SJSA1 (cell line): Measurements from ENCODE around the gene LVRN. TPM values are rescaled to one million over a fixed set of nuclear protein-coding genes. Genes with fewer than 3 reads are reported as not detected.
"Not testable (repeated sequence)": the region's sequence is repeated elsewhere in the genome, so short reads cannot be mapped to it uniquely, and the experiment has no call there.

Source experiments
- DNase-seq, 2 experiments: peaks; one replicate each; pipeline ENCODE4 v3.0.0-alpha.2; 2015 to 2020; ENCODE audit warnings: low spot score in 2 of 2, low read depth in 1 of 2
- H3K27ac ChIP-seq: fragments of 250-450 bp; sonication (Bioruptor Pico); 2 replicates; pipeline ENCODE4 v1.5.1; 2020; ENCODE audit warnings: mild to moderate bottlenecking, moderate library complexity
- H3K27me3 ChIP-seq: fragments of 250-450 bp; sonication (Bioruptor Pico); replicated peaks from 2 replicates; pipeline ENCODE4 v1.5.1; 2020; ENCODE audit warnings: mild to moderate bottlenecking, moderate library complexity
- H3K36me3 ChIP-seq: fragments of 250-450 bp; sonication (Bioruptor Pico); 2 replicates; pipeline ENCODE4 v1.5.1; 2020; ENCODE audit warnings: mild to moderate bottlenecking
- H3K4me1 ChIP-seq: fragments of 250-450 bp; sonication (Bioruptor Pico); replicated peaks from 2 replicates; pipeline ENCODE4 v1.6.1; 2021; ENCODE audit warnings: mild to moderate bottlenecking
- H3K4me3 ChIP-seq: fragments of 250-450 bp; sonication (Bioruptor Pico); 2 replicates; pipeline ENCODE4 v1.5.1; 2020; ENCODE audit warnings: mild to moderate bottlenecking
- H3K9me3 ChIP-seq: fragments of 250-450 bp; sonication (Bioruptor Pico); replicated peaks from 2 replicates; pipeline ENCODE4 v1.5.1; 2020; ENCODE audit warnings: mild to moderate bottlenecking
- total RNA-seq: library from RNA; depleted of rRNA; stranded (reverse); fragments of >200 nt; shearing (Covaris generic); gene quantifications from 2 replicates; pipeline ENCODE4 v1.2.3, GENCODE V29; 2014; rRNA removed

Gene LVRN
- 0.74 TPM in 1 of 2 replicates, not detected in the other for total RNA-seq

DNA sequence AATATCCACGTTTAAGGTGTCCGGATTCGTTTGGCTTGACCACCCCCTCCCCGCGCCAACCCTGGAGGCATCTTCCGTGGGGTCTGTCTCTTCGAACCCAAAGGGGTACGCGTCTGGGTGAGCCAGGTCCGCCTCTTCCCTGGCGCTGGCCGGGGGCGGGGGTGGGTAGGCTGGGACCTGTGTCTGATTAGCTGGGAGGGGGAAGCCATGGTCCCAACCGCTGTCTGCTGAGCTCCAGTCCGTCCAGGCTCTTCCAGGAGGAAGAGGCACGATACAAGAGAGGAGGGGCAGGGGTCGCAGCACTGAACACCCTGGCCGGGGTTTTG, at the start of gene LVRN:
TSS of gene LVRN (plus strand) at position 237 of the 326 bp plus-strand sequence. CDS start 143 bp downstream, outside the sequence.
- no peak within 1 kb of the TSS for H3K27ac ChIP-seq
- no peaks in the 10 kb centered on the region for H3K9me3 ChIP-seq
- no peaks in the 10 kb centered on the region for H3K4me1 ChIP-seq
- H3K36me3 ChIP-seq, result no peaks in the 10 kb centered on the region
- H3K27me3 ChIP-seq, result no peaks in the 10 kb centered on the region
- H3K4me3 ChIP-seq, result no peak within 1 kb of the TSS
- DNase-seq, result no peak

- not testable (repeated sequence) for H3K4me3 ChIP-seq, H3K27ac ChIP-seq, DNase-seq, H3K27me3 ChIP-seq, H3K4me1 ChIP-seq, H3K36me3 ChIP-seq, H3K9me3 ChIP-seq
These were observed 48.5 kb upstream of the LVRN start for GRCh38 chr5:115913623-115914400.

- Histone ChIP-seq H3K4me1 (no peaks in the 10 kb centered on the region), H3K9me3 (no peaks in the 10 kb centered on the region), H3K27me3 (no peaks in the 10 kb centered on the region), H3K4me3 (no peak overlapping the region), H3K36me3 (peaks cover 3% of the 10 kb centered on the region; the same call in 1 of the 2 replicates), H3K27ac (no peak overlapping the region)
- DNase-seq, result no peak
These were observed 42.0 kb upstream of the LVRN start for GRCh38 chr5:115920171-115920725.

DNA sequence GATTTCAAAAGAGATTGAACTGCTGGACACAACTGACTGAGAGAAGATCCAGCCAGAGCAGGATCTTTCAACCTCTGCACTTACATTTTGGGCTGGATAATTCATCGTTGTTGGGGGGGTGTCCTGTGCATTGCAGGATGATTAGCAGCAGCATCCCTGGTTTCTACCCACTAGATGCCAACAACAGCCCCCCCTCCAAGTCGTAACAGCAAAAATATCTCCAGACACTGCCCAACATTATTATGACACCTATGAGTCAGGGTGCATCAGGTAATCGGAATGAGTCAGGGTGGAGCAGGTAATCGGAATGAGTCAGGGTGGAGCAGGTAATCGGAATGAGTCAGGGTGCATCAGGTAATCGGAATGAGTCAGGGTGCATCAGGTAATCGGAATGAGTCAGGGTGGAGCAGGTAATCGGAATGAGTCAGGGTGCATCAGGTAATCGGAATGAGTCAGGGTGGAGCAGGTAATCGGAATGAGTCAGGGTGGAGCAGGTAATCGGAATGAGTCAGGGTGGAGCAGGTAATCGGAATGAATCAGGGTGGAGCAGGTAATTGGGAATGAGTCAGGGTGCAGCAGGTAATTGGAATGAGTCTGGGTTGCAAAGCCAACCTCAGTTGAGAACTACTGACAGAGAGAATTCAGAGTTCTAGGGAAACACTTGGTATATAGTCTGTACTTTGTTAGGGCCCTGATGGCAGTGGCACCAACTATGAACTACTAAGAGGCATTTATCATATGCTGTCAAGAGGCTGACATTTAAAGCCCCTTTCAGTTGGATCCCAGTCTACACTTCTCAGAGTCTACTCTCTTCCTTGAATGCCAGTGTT, 33.5 kb upstream of the LVRN start:
- H3K27ac ChIP-seq, H3K36me3 ChIP-seq, H3K4me3 ChIP-seq, H3K27me3 ChIP-seq, DNase-seq, H3K9me3 ChIP-seq: not testable (repeated sequence)
- peaks cover 19% of the 10 kb centered on the region for H3K4me1 ChIP-seq

DNA sequence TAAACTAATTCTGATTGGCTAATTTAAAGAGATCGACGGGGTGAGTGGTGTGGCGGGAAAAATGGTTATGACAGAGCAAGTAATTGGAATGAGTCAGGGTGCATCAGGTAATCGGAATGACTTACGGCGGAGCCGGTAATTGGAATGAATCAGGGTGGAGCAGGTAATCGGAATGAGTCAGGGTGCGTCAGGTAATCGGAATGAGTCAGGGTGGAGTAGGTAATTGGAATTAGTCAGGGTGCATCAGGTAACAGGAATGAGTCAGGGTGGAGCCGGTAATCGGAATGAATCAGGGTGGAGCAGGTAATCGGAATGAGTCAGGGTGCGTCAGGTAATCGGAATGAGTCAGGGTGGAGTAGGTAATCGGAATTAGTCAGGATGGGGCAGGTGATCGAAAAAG, 32.1 kb upstream of the LVRN start:
- H3K27me3 ChIP-seq, H3K36me3 ChIP-seq, H3K9me3 ChIP-seq, H3K27ac ChIP-seq, DNase-seq, H3K4me3 ChIP-seq: not testable (repeated sequence)
- H3K4me1 ChIP-seq, result peaks cover 32% of the 10 kb centered on the region

GRCh38 chr5:115930630-115931337, 31.5 kb upstream of the LVRN start:
- Histone ChIP-seq H3K9me3 (no peaks in the 10 kb centered on the region; the same call in 1 of the 2 replicates), H3K27ac (no peak overlapping the region), H3K27me3 (no peaks in the 10 kb centered on the region), H3K4me1 (peaks cover 32% of the 10 kb centered on the region), H3K4me3 (no peak overlapping the region), H3K36me3 (no peaks in the 10 kb centered on the region; the same call in 1 of the 2 replicates)
- no peak for DNase-seq

DNA sequence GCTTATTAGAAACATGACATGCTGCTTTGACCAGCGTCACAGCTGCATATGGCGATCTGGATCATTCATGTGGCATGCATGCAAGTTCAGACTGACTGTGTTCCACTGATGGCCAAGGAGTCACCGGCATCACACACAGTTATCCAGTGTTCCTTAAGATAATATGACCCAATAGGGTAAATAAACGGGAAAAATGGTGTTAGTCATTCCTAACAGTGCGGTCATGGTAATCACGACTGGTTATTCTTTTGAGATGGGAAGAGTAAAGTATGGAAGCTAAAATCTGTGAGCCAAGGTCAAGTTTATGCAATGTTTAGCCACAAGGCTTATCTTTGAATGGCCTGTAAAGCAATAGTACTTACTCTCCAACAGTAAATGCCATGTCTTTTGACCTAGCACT, 29.3 kb upstream of the LVRN start:
- DNase-seq, result peak in 1 of 2 experiments; percentile 35
- no peaks in the 10 kb centered on the region for H3K27me3 ChIP-seq
- H3K9me3 ChIP-seq, result no peaks in the 10 kb centered on the region; the same call in 1 of the 2 replicates
- no peaks in the 10 kb centered on the region for H3K36me3 ChIP-seq
- H3K27ac ChIP-seq, result no peak overlapping the region
- H3K4me3 ChIP-seq, result no peak overlapping the region
- H3K4me1 ChIP-seq, result peaks cover 32% of the 10 kb centered on the region

DNA sequence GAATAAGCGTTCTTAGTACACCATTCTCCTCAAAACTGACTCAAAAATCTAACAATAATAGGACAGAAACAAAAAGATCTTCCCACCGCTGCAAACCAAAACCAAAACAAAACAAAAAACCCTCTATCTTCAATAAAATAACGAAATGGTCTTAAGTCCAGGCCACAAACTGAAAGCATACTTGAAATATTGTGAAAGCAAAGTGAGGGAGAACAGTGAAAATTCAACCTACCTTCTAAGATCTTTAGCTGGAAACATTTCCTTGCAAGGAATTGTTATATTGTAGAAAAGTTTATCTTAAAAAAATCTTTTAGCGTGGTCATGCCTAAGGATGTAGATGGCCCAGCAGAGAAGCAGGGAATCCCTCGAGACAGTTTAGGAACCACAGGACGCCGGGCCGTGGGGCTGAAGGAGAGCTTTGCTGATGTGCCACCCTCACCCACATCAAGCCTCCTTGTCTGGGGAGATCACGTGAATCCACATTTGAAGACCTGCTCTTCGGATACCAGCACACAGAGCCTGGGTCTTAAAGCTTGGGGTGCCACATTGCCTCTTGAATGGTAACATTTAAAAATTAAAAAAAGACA, 27.8 kb upstream of the LVRN start:
- H3K27me3 ChIP-seq, result no peaks in the 10 kb centered on the region
- H3K27ac ChIP-seq, result peak overlapping the region; percentile 74
- H3K36me3 ChIP-seq, result no peaks in the 10 kb centered on the region
- peak overlapping the region; percentile 26 for H3K4me3 ChIP-seq
- peaks cover 46% of the 10 kb centered on the region for H3K4me1 ChIP-seq
- DNase-seq, result peak; percentile 56 to 73
- H3K9me3 ChIP-seq, result no peaks in the 10 kb centered on the region; the same call in 1 of the 2 replicates

- Histone ChIP-seq H3K9me3 (no peaks in the 10 kb centered on the region; the same call in 1 of the 2 replicates), H3K27me3 (no peaks in the 10 kb centered on the region), H3K27ac (no peak overlapping the region), H3K36me3 (no peaks in the 10 kb centered on the region), H3K4me3 (no peak overlapping the region), H3K4me1 (peaks cover 57% of the 10 kb centered on the region)
- DNase-seq, result no peak
These were observed 26.2 kb upstream of the LVRN start for GRCh38 chr5:115936031-115936430.

- peaks cover 45% of the 10 kb centered on the region for H3K4me1 ChIP-seq
- no peaks in the 10 kb centered on the region for H3K36me3 ChIP-seq
- H3K27me3 ChIP-seq, result no peaks in the 10 kb centered on the region
- no peak overlapping the region for H3K4me3 ChIP-seq
- H3K27ac ChIP-seq, result peak overlapping the region; percentile 89
- no peaks in the 10 kb centered on the region for H3K9me3 ChIP-seq
- DNase-seq, result peak; percentile 73 to 90
These were observed 23.2 kb upstream of the LVRN start for GRCh38 chr5:115939059-115939458.

DNA sequence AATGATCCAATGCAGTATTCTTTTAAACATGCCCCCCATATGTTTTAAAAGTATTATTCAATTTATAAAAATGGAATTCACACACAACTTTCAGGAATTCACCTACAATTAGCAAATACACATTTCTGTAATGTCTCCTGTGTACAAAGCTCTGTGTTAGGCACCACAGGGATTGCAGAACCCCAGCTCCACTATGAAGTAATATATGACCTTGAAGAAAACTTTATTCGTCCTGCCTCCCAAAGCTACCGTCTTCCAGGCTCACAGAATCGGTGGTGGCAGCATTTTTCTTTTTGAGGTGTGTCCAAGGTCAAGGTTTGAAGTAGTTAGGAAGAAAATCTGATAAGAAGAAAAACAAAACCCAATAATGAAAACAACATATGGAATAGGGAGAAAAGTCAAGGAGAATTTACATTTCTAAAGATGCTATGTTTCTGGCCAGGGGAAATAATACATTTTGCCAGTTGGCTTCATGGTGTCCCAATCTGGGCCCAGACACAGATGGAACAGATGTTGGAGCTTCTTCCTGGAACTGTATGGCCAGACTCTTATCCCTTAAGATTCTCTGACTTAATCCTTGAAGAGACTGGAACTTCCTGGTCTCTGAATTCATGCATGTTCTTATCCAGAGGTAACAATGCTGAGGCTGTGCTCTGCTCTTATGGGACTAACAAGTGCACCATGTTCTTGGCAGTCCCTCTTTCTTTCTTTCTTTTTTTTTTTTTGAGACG, 22.0 kb upstream of the LVRN start:
- H3K9me3 ChIP-seq, result no peaks in the 10 kb centered on the region
- no peaks in the 10 kb centered on the region for H3K36me3 ChIP-seq
- peak in 1 of 2 experiments; percentile 30 for DNase-seq
- H3K27me3 ChIP-seq, result no peaks in the 10 kb centered on the region
- peak overlapping the region; percentile 89 for H3K27ac ChIP-seq
- H3K4me3 ChIP-seq, result no peak overlapping the region
- H3K4me1 ChIP-seq, result peaks cover 35% of the 10 kb centered on the region

DNA sequence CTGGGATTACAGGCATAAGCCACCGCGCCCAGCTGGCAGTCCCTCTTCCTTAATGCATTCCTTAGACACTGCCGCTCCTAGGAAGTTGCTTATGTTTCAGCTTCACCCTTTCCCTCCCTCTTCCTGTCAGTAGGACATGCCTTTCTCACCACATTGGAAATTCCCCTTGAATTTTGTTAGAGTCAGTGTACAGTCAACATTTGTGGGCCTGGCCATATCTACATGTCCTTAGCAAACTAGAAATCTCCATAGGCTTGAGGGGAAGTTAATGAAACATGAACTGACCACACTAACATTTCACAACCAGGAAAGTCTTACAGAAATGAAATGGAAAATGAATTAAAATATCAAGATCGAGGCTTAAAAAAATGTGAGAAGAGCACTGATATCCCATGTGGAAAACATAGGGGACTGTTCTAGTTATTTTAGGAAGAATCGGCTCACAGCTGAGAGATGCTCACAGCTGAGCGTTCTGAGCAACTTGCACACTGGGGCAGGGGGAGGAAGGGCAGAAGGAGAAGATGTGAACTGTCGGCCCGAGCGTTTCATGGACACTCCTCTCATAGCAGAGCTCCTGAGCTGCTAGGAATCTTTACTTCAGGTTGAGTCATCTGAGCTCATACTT, 21.1 kb upstream of the LVRN start:
- peak; percentile 95 to 96 for DNase-seq

More for the DNA sequence above, 21.1 kb upstream of the LVRN start:
- Histone ChIP-seq H3K27ac (peak overlapping the region; percentile 89), H3K36me3 (no peaks in the 10 kb centered on the region), H3K27me3 (no peaks in the 10 kb centered on the region), H3K4me3 (no peak overlapping the region), H3K9me3 (no peaks in the 10 kb centered on the region), H3K4me1 (peaks cover 35% of the 10 kb centered on the region)
